Testis (tissue), 2 donors: ENCODE results near the gene FAM222A.

Experiments used
- CTCF ChIP-seq, 3 experiments: fragments of 450-650 bp in 2 of 3; fragments of 200-600 bp in 1 of 3; sonication (generic) in 1 of 3; IDR thresholded peaks; one replicate each; pipeline ENCODE4 v1.5.1; 2016 to 2019; ENCODE audit warnings: antibody characterized with exemption in 3 of 3, mild to moderate bottlenecking in 2 of 3, moderate library complexity in 1 of 3
- POLR2A ChIP-seq: fragments of 450-650 bp; IDR thresholded peaks from one replicate; pipeline ENCODE4 v1.6.1; 2017; ENCODE audit warnings: antibody characterized with exemption, mild to moderate bottlenecking, moderate library complexity

- TF ChIP-seq CTCF (IDR thresholded peaks at IDR 0.05) (no peak), POLR2A (no peak)
Observed at GRCh38 chr12:109705291-109705690, 8.3 kb upstream of the FAM222A start.
